Measurements from ENCODE around the gene SLC2A3.
"Not testable (repeated sequence)": the region's sequence is repeated elsewhere in the genome, so short reads cannot be mapped to it uniquely, and the experiment has no call there.

SLC2A3 gene

GRCh38 chr12:7892186-7892980, 43.6 kb downstream of the SLC2A3 start:
- no peak overlapping the region for H3K4me3 ChIP-seq (ENCODE audit: low read depth, low read length)
- no peak for TF ChIP-seq CTCF (IDR thresholded peaks at IDR 0.05; ENCODE audit: low read depth, low read length, missing control alignments)
- no peak for DNase-seq (ENCODE audit: low read depth)

GRCh38 chr12:7884689-7885088, 51.3 kb downstream of the SLC2A3 start:
- no peak for DNase-seq (ENCODE audit: low read depth)
- H3K4me3 ChIP-seq (ENCODE audit: low read depth, low read length) = no peak overlapping the region
- no peak for TF ChIP-seq CTCF (IDR thresholded peaks at IDR 0.05; ENCODE audit: low read depth, low read length, missing control alignments)

- not testable (repeated sequence) for DNase-seq (ENCODE audit: low read depth); H3K4me3 ChIP-seq (ENCODE audit: low read depth, low read length)
These were observed 54.3 kb downstream of the SLC2A3 start for GRCh38 chr12:7881736-7882120.

- DNase-seq (ENCODE audit: low read depth) = not testable (repeated sequence)
These were observed 54.8 kb downstream of the SLC2A3 start for GRCh38 chr12:7880952-7881735.

GRCh38 chr12:7879246-7879645, 56.7 kb downstream of the SLC2A3 start:
- H3K4me3 ChIP-seq (ENCODE audit: low read depth, low read length) = no peak overlapping the region
- no peak for TF ChIP-seq CTCF (IDR thresholded peaks at IDR 0.05; ENCODE audit: low read depth, low read length, missing control alignments)
- no peak for DNase-seq (ENCODE audit: low read depth)

More at GRCh38 chr12:7880952-7881735, 54.8 kb downstream of the SLC2A3 start:
- not testable (repeated sequence) for H3K4me3 ChIP-seq (ENCODE audit: low read depth, low read length)

- no peak for TF ChIP-seq CTCF (IDR thresholded peaks at IDR 0.05; ENCODE audit: low read depth, low read length, missing control alignments)
- H3K4me3 ChIP-seq (ENCODE audit: low read depth, low read length) = no peak overlapping the region
- DNase-seq (ENCODE audit: low read depth) = no peak
These were observed 58.6 kb downstream of the SLC2A3 start for GRCh38 chr12:7877420-7877819.

- TF ChIP-seq CTCF (IDR thresholded peaks at IDR 0.05; ENCODE audit: low read depth, low read length, missing control alignments) = no peak
- DNase-seq (ENCODE audit: low read depth) = no peak
- H3K4me3 ChIP-seq (ENCODE audit: low read depth, low read length) = no peak within 1 kb of the TSS
These were observed 63.2 kb downstream of the SLC2A3 start, which contains the start of gene SLC2A14 for GRCh38 chr12:7872566-7873319. TSS of gene SLC2A14 (minus strand) at chr12:7872915. CDS start at chr12:7869880, 3,035 bp downstream.

Measured in GM12864 (cell line).